Stimulated activated CD8-positive, alpha-beta memory T cell treated with anti-CD3 and anti-CD28 coated beads, Interleukin-7, amount 100 ng/mL, for 24 hours (primary cell): ENCODE data around the gene CMTM7.
"Not testable (repeated sequence)": the region's sequence is repeated elsewhere in the genome, so short reads cannot be mapped to it uniquely, and the experiment has no call there.

Experiments used
- DNase-seq: peaks from one replicate; pipeline ENCODE4 v3.0.0-alpha.2; 2020; ENCODE audit warnings: low read depth

The CMTM7 gene

GRCh38 chr3:32438596-32439344 is 47.1 kb downstream of the CMTM7 start:
- no peak for DNase-seq

DNA sequence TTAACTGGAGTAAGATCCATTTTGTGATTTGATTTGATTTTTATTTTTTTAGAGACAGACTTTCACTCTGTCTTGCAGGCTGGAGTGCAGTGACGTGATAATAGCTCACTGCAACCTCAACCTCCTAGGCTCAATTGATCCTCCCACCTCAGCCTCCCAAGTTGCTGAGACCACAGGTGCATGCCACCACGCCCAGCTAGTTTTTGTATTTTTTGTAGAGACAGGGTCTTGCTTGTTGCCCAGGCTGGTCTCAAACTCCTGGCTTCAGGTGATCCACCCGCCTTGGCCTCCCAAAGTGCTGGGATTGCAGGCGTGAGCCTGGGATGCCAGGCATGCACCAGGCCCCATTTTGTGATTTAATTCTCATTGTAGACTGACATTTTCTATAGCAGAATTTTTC is 47.8 kb downstream of the CMTM7 start:
- not testable (repeated sequence) for DNase-seq

DNA sequence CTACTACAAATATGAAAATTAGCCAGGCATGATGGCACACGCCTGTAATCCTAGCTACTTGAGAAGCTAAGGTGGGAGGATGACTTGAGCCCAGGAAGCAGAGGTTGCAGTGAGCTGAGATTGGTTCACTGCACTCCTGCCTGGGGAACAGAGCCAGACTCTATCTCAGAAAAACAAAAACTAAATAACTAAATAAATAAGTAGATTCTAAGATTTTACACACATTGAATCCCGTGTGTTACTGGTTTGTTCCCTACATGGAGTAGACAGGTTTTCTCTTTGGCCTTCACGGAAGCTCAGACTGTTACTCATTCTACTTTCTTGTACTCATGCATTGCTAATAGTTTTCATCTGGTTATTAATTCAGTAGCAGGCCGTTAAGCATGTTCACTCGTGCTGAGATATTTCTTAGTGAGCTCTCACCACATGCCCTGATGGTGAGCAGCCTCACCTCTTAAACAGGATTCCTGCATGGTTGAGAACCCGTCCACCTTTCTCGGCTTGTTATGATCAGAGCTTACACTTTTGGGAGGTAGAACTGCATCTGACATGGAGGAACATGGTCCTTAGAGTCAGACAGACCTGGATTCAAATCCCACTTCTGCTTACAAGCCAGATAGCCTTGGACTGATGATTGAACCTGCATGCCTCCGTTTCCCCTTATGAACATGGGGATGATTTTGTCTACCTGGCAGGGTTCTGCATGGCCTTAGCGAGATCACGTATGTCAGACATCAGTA is 49.1 kb downstream of the CMTM7 start:
- DNase-seq = no peak

DNA sequence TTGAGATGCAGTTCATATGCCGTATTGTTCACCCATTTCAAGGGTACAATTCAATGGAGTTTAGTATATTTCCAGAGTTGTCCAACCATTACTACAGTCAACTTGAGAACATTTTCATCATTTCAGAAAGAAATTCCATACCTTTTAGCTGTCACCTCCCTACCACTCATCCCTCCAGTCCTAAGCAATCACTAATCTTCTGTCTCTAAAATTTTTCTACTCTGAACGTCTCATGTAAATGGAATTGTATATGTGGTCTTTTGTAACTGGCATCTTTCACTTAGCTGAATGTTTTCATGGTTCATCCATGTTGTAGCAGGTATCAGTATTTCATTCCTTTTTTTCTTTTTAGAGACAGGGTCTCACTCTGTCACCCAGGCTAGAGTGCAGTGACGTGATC is 51.1 kb downstream of the CMTM7 start:
- no peak for DNase-seq

DNA sequence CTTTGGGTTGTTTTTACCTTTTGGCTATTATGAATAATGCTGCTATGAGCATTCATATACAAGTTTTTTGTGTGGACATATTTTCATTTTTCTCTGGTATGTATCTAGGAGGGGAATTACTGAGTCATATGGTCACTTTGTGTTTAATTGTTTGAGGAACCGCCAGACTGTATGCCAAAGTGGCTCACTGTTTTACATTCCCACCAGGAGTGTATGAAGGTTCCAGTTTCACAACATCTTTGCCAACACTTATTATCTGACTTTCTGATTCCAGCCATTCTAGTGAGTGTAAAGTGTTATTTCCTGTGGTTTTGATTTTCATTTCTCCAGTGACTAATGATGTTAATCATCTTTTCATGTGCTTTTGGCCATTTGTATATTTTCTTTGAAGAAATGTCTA is 51.8 kb downstream of the CMTM7 start:
- no peak for DNase-seq

GRCh38 chr3:32447865-32448400 is 56.3 kb downstream of the CMTM7 start:
- no peak for DNase-seq

DNA sequence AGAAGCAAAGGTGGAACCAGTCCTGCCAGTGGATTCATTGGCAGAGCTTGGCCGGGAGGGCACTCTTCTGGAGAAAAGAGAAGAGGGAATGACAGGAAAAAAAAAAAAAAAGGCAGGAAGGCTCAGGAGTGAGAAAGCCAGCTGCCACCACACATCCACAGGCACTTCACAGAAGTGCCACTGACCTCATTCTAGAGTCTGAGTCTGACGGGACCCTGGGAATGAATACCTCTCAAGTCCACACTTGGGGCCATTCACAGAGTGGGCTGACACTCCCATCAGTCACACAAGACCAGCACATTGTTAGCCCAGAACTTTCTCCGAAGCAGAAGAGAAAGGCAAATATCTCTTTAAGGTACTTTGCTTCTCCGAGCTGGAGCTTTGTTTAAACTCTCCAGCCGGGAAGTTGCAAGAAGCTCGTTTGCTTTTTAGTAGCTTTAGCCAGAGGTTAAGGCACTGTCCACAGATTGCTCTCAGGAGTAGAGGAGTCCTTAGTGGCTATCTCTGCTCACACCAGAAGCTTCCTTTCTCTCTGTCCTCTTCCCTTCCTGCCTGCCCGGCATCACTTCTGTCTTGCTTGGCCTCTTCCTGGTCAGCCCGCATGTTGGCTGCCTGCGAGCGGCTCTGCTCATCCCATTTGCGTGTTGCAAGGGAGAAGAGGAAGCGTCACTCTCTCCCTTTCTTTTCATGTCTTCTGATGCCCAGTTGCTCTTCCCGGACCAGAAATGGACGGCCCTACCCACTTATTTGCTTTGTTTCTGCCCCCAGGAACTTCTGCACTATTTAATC is 57.2 kb downstream of the CMTM7 start:
- DNase-seq = no peak

GRCh38 chr3:32449691-32450090 is 58.0 kb downstream of the CMTM7 start:
- DNase-seq = no peak

GRCh38 chr3:32450426-32450825 is 58.8 kb downstream of the CMTM7 start:
- no peak for DNase-seq

GRCh38 chr3:32450992-32451659 is 59.5 kb downstream of the CMTM7 start:
- no peak for DNase-seq

- DNase-seq = no peak
These were observed 60.4 kb downstream of the CMTM7 start for GRCh38 chr3:32452009-32452408.

GRCh38 chr3:32453346-32453745 is 61.7 kb downstream of the CMTM7 start:
- DNase-seq = no peak

DNA sequence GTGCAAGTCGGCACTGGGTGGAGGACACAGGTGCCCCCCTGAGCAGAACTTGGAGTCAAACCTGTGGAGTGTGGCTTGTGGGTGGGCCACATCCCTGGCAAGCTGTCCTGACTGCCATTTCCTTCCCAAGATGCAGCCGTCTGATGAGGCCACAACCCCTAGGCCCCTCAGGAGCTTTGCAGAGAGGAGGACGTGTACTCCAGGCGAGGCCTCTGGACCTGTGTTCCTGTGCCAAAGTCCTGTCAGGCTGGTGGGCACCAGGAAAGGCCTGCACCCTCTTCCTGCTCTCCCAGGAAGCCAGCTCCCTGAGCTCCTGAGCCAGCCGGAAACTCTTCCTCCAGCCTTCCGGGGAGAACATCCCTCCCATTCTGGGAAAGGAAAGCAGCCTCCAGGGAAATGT is 62.5 kb downstream of the CMTM7 start:
- DNase-seq = no peak

- no peak for DNase-seq
These were observed 63.3 kb downstream of the CMTM7 start for GRCh38 chr3:32454731-32455608.

DNA sequence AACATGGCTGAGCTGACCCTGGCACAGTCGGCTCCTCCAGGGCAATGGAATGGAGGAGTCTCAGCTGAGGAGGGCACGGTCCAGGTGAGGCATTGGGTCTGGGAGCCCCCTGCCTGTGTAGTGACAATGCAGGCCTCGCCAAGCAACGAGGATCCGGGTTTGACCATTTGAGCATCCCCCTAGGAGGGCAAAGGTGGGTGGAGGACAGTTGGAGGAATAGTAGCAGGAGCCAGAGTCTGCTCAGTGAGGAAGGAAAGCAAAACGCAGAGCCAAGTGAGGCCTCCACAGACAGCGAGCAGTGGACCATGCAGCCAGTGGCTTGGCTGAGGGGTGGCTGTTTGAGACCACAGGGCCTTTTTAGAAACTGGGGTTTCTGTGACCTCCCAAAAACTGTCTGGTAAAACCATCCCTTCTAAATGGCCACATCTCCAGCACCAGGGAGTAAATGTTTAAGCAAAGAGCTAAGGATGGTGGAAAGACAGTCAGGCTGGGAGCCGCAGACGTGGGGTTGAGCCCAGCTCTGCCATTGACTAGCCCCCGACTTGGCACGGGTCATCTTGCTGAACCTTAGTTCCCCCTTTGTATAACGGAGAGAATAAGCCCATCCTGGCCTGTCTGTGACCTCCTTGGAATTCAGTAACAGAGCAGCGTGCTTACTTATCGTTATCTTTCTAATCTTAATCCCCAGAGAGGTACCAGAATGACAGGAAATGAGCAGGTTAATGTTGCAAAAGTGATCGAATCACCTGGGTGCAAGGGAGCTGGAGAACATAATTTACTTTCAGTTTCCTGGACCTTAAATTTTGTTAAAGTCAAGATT is 64.2 kb downstream of the CMTM7 start:
- no peak for DNase-seq

GRCh38 chr3:32456429-32457130 is 64.9 kb downstream of the CMTM7 start:
- DNase-seq = no peak

DNA sequence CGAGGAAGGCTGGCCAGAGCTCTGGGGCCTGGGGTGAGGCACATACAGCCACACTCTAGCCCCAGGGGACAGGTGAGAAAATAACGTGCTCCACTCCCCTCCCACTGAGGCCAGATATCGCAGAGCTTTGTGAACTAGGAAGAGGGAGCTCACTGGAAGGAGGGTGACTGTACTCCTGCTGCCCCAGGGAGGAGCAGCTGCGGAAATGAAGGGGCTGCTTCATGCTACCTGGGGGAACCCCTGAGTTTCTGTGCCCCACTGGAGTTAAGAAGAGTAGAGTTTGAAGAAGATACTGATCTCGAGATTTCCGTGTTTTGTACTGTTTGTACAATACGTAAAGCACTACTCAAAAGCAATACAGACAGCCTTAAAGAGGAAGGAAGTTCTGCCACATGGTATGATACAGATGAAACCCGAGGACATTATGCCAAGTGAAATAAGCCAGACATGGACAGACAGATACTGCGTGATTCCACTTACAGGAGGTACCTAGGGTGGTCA is 66.4 kb downstream of the CMTM7 start:
- no peak for DNase-seq

DNA sequence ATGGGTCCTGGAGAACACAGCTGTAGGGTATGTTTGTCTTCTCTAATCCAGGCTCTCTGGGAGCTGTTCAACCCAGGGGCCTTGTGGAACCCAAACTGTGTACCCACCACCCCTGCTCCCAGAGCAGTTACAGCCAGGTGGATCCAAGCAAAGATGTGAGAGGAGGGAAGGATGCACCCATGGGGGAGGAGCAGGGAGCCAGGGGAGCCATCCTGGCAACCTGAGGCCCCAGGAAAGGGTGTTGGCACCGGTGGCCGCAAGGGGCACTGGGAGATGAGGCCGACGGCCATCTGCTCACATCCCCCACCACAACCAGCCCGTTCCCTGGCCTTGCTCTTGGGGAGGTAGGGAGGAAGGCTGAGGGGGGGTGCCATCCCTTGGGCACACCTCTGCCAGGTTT is 67.8 kb downstream of the CMTM7 start:
- no peak for DNase-seq

DNA sequence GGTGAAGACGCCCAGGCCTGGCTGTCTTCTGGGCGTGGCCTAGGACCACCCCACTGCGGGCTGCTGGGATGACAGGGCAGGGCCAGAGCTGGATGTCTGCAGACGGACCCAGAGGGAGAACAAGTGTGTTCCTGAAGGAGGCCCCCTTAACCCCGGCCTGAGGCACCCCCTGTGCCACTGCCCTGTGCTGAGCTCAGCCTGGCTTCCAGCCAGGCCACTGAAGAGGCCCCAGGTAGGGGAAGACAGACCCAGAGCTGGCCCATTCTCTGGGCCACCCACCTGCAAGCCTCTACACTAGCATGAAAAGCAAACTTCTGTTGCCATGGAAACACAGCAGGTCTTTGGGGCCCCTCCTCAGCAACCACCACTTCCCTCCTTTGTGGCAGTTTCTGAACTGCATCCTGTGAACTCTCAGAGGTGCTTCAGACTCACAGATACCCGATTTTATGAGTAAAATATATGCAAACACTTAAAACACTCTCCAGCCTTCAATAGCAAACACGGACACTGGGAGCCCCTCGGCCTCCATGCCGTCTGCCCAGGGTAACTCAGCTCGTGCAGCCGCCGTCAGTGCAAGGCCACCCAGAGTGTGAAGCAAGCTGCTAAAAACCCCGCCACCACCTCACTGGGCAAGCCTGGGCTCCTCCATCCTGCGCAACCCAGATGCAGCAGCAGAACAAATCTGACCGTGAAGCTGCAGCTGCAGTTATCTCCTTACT is 68.5 kb downstream of the CMTM7 start:
- no peak for DNase-seq
